Tibial nerve (tissue), 4 donors: ENCODE measurements around the gene TLCD4.

Experiments used
- EP300 ChIP-seq, 2 donors: sonication (generic); formaldehyde crosslinking; IDR thresholded peaks; one replicate each; pipeline ENCODE4 v1.6.1; 2017; ENCODE audit warnings: antibody characterized with exemption in 2 of 2, mild to moderate bottlenecking in 1 of 2
- TF ChIP-seq, protein P1 (sequence below), 5 experiments: fragments of 200-600 bp in 3 of 5; fragments of 450-650 bp in 2 of 5; sonication (generic) in 3 of 5; IDR thresholded peaks; one replicate each; pipeline ENCODE4 v1.5.1; 2016 to 2019; ENCODE audit warnings: antibody characterized with exemption in 5 of 5, mild to moderate bottlenecking in 3 of 5, moderate library complexity in 2 of 5

DNA sequence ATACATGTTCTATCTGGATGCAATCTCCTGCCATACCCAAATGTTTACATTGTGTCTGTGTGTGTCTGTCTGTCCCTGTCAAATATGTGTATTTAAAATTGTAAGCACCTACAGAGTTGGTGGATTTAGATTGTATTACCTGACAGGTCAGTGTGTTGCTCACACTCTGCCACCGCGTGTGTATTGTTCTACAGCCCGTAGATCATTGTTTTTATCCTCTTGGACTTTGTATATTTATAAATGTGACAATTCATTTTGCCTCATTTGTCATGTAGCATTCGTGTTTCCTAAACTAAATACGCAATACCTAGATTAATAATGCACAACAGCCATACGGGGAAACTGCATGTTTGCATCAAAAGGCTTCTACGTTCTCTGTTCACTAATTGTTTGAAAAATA is 45.0 kb upstream of the TLCD4 start:
- TF ChIP-seq, protein P1, sequence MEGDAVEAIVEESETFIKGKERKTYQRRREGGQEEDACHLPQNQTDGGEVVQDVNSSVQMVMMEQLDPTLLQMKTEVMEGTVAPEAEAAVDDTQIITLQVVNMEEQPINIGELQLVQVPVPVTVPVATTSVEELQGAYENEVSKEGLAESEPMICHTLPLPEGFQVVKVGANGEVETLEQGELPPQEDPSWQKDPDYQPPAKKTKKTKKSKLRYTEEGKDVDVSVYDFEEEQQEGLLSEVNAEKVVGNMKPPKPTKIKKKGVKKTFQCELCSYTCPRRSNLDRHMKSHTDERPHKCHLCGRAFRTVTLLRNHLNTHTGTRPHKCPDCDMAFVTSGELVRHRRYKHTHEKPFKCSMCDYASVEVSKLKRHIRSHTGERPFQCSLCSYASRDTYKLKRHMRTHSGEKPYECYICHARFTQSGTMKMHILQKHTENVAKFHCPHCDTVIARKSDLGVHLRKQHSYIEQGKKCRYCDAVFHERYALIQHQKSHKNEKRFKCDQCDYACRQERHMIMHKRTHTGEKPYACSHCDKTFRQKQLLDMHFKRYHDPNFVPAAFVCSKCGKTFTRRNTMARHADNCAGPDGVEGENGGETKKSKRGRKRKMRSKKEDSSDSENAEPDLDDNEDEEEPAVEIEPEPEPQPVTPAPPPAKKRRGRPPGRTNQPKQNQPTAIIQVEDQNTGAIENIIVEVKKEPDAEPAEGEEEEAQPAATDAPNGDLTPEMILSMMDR (IDR thresholded peaks at IDR 0.05) = no peak
- no peak for TF ChIP-seq EP300 (IDR thresholded peaks at IDR 0.05)
